Measurements from ENCODE around the gene HSPA9.

HSPA9 gene

GRCh38 chr5:138575194-138576015, at the start of gene HSPA9:
Gene HSPA9, minus strand, starts transcription at chr5:138575401. Its CDS starts 83 bp downstream, at chr5:138575318.
- peak; percentile 91 for DNase-seq (ENCODE audit: low read depth in 2 of 2)

- DNase-seq (ENCODE audit: low read depth in 2 of 2): no peak
These were observed 47.9 kb upstream of the HSPA9 start for GRCh38 chr5:138623053-138623452.

GRCh38 chr5:138622051-138622450, 46.9 kb upstream of the HSPA9 start:
- DNase-seq (ENCODE audit: low read depth in 2 of 2): no peak

GRCh38 chr5:138620663-138621224, 45.5 kb upstream of the HSPA9 start:
- no peak for DNase-seq (ENCODE audit: low read depth in 2 of 2)

GRCh38 chr5:138616508-138616907, 41.3 kb upstream of the HSPA9 start:
- DNase-seq (ENCODE audit: low read depth in 2 of 2): no peak

GRCh38 chr5:138615461-138615860, 40.3 kb upstream of the HSPA9 start:
- DNase-seq (ENCODE audit: low read depth in 2 of 2): no peak

- no peak for DNase-seq (ENCODE audit: low read depth in 2 of 2)
These were observed 36.5 kb upstream of the HSPA9 start for GRCh38 chr5:138611678-138612218.

- DNase-seq (ENCODE audit: low read depth in 2 of 2): no peak
These were observed 35.9 kb upstream of the HSPA9 start for GRCh38 chr5:138610918-138611677.

GRCh38 chr5:138610415-138610917, 35.3 kb upstream of the HSPA9 start:
- DNase-seq (ENCODE audit: low read depth in 2 of 2): no peak

GRCh38 chr5:138606378-138607064, 31.3 kb upstream of the HSPA9 start:
- DNase-seq (ENCODE audit: low read depth in 2 of 2): no peak

- DNase-seq (ENCODE audit: low read depth in 2 of 2): no peak
These were observed 30.2 kb upstream of the HSPA9 start for GRCh38 chr5:138605254-138605972.

- no peak for DNase-seq (ENCODE audit: low read depth in 2 of 2)
These were observed 29.1 kb upstream of the HSPA9 start for GRCh38 chr5:138604176-138604785.

- no peak for DNase-seq (ENCODE audit: low read depth in 2 of 2)
These were observed 28.2 kb upstream of the HSPA9 start for GRCh38 chr5:138603249-138603920.

GRCh38 chr5:138602371-138603000, 27.3 kb upstream of the HSPA9 start:
- DNase-seq (ENCODE audit: low read depth in 2 of 2): no peak

GRCh38 chr5:138601444-138601843, 26.2 kb upstream of the HSPA9 start:
- DNase-seq (ENCODE audit: low read depth in 2 of 2): no peak

- DNase-seq (ENCODE audit: low read depth in 2 of 2): no peak
These were observed 25.2 kb upstream of the HSPA9 start for GRCh38 chr5:138600446-138600845.

GRCh38 chr5:138597661-138598400, 22.6 kb upstream of the HSPA9 start:
- DNase-seq (ENCODE audit: low read depth in 2 of 2): no peak

GRCh38 chr5:138596105-138596881, 21.1 kb upstream of the HSPA9 start:
- DNase-seq (ENCODE audit: low read depth in 2 of 2): no peak
